HG03066 (cell line): ENCODE measurements around the gene FRMPD4.

Source experiments
- ATAC-seq: cut with Tn5 transposase; IDR thresholded peaks from one replicate; pipeline ENCODE4 v1.9.1; 2021; ENCODE audit warnings: low read depth; ENCODE audit not compliant: unreplicated experiment

FRMPD4 gene

DNA sequence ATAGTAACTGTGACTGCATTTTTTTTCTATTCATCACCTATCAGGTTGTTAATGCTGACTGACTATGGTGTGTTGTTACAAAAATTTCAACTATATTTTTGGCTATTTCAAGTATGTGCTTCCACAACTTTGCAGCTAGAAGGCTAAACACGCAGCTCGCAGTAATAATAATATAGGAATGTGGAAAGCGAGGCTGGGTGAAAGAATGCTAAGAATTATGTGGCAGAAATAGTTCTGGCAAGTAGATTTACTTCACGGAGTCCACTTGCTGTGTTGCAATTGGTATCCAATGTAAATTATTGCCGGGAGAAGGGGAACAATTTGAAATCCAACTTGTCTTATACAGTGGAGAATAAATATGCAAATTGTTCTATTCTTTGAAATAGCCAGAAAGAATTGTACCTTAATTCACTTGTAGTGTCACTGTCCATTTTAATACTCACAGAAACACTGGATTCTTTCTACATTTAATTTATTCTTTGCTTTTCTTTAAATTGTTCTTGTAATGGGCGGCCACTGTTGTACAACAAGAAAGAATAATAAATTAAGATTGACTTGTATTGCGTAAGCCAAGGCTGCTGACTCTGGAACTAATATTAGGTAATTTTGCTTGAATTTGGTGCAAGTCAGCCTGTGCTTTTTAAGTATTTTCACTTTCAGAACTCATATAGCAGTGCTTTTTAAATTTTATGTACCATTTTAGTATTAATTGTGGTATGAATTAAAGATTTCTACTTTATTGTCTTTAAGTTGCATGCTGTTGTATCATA, 154.9 kb downstream of the FRMPD4 start:
- ATAC-seq, result no peak

DNA sequence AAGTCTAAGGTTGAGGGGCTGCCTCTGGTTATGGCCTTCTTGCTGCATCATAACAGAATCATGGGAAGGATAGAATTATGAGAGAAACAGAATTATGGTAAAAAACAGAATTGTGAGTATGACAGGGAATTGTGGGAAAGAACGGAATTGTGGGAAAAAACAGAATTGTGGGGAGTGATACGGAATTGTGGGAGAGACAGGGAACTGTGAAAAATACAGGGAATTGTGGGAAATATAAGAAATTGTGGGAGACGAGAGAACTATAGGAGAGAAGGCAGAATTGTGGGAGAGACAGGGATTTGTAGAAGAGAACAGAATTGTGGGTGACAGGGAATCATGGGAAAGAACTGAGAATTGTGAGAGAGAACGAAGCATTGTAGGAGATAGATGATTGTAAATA, 159.1 kb downstream of the FRMPD4 start:
- ATAC-seq, result no peak

DNA sequence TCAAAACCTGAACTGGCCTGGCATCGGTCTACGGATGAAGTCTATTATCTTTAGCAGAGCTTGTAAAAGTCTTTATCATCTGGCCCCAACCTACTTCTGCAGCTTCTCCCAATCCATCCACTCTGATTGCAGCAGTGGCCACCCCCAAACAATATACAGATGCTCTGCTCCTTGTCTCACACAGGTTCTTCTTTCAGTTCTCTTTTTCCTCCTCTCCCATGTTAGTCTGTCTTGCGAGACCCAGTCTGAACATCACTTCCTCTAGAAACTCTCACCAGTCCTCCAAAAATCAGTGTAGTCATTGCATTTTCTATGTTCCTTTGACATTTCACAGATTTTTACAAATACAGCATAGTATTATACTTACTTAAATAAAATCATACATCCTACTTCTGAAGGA, 163.0 kb downstream of the FRMPD4 start:
- no peak for ATAC-seq

DNA sequence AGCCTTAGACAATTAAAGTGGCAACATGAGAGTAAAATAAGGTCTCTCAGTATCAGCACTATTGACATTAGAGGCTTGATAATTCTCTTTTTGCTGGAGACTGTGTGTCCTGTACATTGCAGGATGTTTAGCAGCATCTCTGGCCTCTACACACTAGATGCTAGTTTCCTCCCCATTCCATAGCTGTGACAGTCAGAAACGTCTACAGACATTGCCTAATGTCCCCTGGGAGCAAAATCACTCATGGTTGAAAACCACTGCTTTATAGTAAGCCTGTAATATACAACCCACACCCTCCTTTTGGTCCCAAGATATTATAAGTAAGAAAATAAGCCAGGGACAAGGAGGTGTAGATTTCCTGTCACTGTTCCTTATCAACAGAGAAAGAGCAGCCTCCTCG, 166.0 kb downstream of the FRMPD4 start:
- ATAC-seq, result no peak

DNA sequence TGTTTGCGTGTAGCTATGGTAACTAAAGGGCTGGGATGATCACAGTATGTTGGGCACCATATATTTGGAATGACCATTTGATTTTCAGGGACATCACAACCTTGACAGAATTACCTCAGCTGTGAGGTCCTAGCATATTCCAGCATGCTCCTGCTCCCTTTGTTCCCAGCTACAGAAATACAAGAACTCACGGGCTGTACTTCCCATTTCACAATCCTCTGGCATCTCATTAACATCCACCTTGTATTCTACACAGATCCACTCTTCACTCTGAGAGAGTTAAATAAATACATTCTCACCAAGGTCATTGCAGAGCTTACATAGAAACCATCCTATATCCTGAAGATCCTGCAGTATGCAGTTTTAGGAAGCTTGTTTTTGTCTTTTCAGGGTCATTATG, 169.7 kb downstream of the FRMPD4 start:
- ATAC-seq, result no peak

DNA sequence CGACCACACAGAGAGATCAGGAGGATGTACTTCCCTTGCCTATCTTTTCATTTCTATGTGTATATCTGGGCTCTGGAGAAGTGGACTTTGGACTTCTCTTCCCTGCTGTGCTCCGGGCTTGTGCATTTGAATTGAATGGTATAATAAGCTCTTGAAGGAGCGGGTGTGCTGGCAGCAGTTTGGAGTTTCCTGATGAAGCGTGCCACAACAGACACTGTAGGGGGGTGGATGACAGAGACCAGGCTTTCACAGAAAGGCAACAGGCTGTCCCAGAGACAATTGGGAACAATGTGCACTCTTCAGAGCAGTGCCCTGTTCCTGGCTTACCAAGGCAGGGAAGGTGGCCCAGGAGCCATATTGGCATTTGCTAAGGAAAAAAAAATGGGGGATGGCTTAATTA, 170.1 kb downstream of the FRMPD4 start:
- ATAC-seq, result no peak

DNA sequence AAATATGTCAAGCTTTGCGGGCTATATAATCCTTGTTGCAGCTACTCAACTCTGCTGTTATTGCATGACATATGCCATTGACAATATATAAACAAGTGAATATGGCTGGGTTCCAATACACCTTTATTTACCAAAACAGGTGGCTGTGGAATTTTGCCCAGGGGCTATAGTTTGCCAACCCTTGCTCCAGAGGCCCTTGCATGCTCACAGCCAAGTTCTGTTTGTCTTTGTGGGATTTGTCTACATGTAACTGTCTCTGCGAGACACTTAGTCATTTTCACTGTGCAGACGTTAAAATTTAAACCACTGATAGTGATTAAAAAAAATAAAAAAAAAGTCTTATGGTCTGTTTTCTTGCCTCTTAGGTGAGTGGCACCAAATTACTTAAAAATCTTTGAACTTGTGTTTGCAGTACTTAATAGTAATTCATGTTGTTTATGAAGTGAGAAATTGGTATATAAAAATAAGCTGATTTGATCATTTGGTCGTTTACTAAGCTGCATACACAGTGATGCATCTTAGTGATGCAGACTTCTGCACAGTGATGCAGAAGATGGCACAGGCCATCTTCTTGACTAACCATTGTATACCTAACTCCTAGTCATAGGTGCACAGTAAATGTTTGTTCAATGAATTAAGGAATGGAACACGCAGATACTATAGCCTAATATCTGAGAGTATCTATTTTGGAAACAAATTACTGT, 170.9 kb downstream of the FRMPD4 start:
- ATAC-seq, result no peak

DNA sequence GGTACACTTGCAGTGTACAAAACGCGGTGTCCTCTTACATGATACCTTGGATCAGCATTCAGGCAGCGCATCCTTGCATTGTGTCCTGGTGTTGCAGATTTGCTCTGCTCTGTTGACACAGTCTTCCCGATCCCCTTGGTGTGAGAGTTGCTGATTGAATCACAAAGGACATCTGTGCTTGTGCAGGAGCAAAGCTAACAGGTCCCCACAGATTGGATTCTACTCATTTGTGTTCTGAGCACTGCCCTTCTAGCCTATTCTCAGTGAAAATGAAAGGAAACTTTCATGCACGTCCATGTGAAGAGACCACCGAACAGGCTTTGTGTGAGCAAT, 171.4 kb downstream of the FRMPD4 start:
- ATAC-seq, result no peak

DNA sequence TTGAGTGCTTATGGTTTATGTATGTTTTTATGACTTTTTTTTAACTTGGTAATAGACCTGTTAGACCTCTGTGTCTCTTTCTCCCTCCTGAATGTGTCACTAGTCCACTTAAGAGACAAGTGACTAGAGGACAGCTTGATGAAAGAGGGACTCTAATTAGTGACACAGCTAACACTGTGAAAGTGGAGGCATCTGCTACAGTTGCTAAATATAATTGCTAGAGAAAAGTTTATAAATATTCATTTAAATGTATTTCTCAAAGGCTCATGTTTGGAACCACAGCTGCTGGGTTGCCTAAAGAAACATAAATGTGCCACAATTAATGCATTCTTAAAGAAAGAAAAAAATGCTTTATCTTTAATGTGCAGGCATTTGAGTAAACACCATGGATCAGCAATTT, 176.4 kb downstream of the FRMPD4 start:
- ATAC-seq, result no peak

DNA sequence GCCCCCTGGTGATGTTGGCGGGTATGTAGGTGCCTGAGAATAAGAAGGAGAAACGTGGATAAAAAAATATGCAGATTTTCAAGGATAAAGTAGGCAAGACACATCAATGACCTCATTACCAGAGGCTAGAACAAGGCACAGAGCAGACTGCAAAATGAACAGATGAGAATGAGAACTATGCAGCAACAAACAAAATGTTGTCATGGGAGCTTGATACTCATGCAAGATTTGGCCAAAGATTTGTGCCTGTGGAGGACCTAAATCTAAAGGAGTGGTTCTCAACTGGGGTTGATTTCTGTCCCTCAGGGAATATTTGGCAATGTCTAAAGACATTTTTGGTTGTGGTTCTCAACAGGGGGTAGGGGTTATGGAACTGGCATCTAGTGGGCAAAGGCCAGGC, 177.3 kb downstream of the FRMPD4 start:
- ATAC-seq, result no peak

DNA sequence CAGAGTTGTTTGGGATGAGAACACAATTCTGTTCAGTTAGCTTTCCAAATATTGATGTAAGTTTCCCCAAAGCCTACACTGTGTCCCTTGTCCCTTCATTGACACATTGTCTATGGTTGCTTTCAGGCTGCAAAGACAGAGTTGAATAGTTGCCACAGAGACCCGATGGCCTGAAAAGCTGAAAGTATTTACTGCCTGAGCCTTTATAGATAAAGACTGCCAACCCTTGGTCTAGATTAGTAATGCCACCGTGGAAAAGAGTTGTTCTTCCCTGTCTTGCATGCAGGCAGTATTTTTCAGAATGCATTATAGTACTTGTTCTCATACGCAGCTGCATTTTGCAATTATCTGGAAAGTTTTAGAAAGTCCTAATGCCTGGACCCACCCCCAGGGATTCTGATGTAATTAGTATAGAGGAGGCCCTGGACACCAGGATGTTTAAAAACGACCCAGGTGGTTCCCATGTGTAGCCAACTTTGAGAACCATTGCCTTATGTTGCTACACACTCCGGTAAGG, 180.8 kb downstream of the FRMPD4 start:
- no peak for ATAC-seq

DNA sequence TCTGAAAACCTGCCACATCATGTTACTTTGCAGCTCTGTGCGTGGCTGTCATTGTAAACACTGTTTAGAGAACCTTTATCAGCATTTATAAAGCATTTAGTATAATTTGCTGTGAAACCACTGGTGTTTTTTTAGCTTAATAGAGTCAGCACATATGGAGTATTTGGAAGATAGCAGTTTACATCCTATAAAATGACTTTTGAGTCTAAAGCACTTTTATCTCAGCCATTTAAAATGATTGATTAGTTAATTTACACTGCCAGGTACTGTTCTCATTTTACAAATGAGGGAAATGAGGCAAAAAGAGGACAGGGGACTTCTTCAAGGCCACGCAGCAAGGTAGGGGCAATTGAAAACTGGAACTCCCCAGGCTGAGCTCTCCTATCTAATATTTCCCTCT, 181.7 kb downstream of the FRMPD4 start:
- no peak for ATAC-seq

DNA sequence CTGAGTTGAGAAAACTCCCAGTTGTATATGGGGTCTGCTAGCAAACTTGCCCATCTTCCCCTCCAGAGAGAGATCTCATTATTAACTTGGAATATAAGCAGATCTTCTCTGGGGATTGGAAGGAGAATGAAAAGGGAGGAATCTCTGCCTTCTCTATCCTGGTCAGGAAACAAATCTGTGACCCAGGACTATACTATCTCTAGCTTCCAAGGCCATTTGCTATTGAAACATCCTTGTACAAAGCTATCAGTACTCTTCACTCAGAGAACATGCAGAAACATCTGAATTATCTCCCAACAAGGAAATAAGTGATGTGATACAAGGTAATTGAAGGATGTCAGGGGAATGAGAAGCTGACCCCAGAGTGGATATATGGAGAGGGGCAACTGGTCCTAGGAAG, 183.8 kb downstream of the FRMPD4 start:
- ATAC-seq, result no peak

DNA sequence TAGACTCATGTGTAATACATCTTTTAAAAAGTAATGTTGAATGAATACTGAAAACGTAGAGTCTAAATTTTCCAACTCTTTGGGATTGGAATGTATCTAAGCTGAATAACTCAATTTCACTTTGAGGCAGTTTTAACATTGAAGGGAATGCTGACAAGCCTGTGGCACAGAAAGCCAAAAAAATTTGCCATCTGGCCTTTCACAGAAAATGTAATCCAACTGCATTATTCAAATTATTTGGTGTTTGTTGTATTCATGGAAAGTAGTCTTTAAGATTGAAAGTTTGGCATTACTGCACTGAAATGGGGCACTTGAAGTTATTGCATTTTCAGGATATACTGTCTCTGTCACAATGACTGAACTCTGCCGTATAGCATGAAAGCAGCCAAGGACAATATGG, 186.9 kb downstream of the FRMPD4 start:
- no peak for ATAC-seq

DNA sequence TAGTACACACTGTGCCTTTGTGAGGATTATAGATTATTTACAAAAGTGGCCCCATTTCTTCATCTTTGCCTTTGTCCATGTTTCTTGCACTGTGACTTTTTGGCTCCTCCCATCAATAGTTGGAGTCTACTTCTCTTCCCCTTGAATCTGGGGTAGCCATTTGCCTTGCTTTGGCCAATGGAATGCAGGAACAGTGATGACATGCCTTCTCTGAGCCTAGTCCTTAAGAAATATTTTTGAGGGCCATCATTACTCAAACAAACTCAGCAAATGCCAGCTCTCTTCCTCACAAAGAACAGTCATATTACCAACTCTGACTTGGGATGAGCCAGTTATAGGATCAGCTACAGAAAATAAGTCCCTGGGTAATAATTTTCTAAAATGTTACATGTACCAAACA, 189.6 kb downstream of the FRMPD4 start:
- ATAC-seq, result no peak

DNA sequence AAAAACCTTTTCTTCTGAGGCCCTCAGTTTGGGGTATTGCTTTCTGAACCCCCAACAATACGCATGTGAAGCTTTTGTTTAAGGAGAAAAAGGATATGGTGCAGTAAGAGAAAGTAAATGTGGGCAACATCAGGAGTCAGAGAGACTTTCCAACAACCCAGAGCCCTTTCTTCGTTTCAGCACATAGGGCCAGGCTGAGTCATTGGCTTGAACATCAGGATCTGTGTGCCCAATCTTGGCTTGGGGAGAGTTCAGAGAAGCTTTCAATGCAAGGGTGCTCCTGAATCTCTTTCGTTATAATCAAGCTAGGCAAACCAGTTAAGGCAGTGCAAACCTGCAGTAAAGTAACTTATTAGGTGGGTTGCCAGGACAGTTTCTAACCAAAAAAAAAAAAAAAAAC, 191.2 kb downstream of the FRMPD4 start:
- ATAC-seq, result no peak

DNA sequence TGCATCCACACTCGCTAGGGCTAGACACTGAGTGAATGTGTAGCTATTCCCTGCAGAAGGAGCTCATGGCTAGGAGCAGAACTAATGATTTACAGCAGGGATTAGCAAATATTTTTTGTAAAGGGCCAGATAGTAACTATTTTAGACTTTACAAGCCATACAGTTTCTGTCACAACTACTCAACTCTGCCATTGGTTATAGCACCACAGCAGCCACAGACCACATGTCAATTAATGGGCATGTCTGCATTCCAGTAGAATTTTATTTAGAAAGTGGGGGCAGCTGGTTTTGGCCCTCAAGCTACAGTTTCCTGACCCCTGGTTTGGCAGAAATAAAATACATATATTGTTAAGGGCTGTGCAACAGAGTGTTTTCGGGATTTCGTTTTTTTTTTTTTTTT, 192.6 kb downstream of the FRMPD4 start:
- no peak for ATAC-seq

DNA sequence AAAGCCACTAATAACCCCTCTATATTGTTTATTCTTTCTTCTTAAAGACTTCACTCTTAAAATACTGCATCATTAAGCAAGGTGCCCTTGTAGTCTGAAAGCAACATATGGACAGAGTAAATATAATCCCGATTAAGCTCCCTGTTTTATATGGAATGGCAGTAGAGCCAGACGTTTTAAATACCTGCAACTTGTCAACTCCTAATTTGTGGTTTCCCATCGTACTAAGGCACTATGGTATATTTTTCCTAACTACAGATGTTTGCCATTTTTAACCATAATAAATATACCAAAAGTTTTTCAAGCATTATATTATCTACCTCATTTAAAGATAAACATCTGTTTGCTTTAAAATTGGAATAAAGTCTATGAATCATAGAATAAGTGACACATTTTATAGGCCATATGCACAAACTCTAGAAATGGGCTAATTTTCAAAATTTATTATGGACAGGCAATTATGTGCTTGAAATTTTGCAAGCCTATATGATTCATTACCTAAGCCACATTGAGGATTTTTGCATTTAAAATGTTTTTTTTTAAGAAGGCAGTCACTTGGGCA, 194.6 kb downstream of the FRMPD4 start:
- no peak for ATAC-seq

DNA sequence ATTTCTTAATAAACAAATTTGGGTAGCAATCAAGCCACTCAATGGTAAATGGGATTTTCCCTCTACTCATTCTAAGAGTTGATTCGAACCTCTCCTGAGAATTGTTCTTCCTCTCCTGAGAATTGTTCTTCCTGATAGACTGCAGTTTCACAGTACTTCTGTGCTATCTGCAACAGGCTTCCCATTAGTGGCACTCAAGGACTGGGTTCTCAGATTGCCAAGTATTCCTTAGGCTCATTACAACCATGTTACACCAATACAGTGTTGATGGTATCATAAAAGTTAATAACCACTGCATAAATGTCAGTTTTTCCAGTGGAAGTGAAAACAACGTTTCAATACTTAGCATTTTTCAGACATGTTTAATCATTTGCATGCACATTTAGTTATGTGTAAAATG, 201.6 kb downstream of the FRMPD4 start:
- ATAC-seq, result no peak

DNA sequence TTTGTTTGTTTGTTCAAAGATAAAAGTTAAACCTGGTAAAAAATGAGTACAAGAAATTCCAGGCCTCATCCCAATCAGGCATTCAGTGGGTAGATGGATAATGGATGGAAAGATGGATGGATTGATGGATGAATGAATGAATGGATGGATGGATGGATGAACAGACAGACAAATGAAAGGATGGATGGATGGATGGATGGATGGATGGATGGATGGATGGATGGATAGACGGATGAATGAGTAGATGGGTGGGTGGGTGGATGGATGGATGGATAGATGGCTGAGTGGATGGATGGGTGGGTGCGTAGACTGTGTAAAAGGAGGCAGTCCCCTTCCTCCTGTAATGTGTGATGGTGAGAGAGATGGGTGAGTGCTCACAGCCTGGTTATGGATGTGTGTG, 206.7 kb downstream of the FRMPD4 start:
- ATAC-seq, result no peak

DNA sequence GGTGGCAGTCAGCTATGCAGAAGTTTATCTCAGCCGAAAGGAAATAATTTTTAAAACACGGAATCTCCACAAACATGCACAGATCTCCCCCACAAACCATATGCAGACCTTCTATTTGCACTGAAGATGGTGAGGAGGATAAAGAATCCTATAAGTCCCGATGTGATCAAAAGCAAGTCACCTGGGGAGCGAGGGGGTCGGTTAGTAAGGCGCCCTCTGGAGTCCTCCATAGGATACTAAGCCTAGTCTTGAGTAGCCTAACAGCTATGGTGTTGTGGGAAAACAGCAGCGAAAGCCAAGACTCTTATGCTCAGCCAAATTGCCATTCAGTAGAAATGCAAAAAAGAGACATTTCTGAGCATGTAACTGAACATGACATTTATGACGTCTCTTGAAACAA, 210.9 kb downstream of the FRMPD4 start:
- no peak for ATAC-seq

DNA sequence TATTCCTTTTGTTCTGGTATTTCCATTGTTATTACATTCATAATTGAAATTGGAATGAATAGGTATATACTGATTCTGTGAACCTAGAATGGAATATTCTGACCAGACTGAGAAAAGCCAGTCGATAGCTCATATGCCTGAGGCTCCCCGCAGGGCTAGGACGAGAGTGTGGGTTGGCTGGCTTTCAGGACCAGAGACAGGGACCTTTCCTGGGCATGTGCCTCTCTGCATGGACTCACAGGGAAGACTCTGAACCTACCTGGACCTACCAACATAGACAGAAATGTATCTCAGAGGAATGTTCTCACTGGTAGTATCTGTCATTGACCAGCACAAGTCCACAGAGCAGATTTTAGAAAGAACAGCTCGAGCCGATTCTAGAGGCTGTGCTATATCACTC, 214.6 kb downstream of the FRMPD4 start:
- ATAC-seq, result no peak
